Activated CD4-positive, alpha-beta T cell treated with anti-CD3 and anti-CD28 coated beads for 36 hours (primary cell): ENCODE measurements around the gene MVP. TPM values are rescaled to one million over a fixed set of nuclear protein-coding genes. Genes with fewer than 3 reads are reported as not detected.
"Not testable (repeated sequence)": the region's sequence is repeated elsewhere in the genome, so short reads cannot be mapped to it uniquely, and the experiment has no call there.

Experiments used
- ATAC-seq: fragments of 200-7000 bp; cut with Tn5 transposase; one replicate; pipeline ENCODE4 v1.10.0; 2021; ENCODE audit warnings: mild to moderate bottlenecking, moderate library complexity
- CTCF ChIA-PET: fragments of 350-600 bp; sonication (Branson Sonifier 250); formaldehyde crosslinking; loops from one replicate; lab custom pipeline; 2021; ENCODE audit warnings: antibody characterized with exemption; lab: Charles Lee
- POLR2A ChIA-PET: fragments of 350-600 bp; sonication (Branson Sonifier 250); formaldehyde crosslinking; loops from one replicate; lab custom pipeline; 2021; ENCODE audit warnings: antibody characterized with exemption, inconsistent platforms; lab: Charles Lee
- DNase-seq: peaks from one replicate; pipeline ENCODE4 v3.0.0-alpha.2; 2020
- H3K27ac Mint-ChIP-seq: one replicate; pipeline ENCODE4 v1.8.0; 2021; ENCODE audit warnings: mixed read lengths
- H3K27me3 Mint-ChIP-seq: one replicate; pipeline ENCODE4 v1.8.0; 2021; ENCODE audit warnings: mixed read lengths
- H3K36me3 Mint-ChIP-seq: one replicate; pipeline ENCODE4 v1.8.0; 2021; ENCODE audit warnings: low read depth, mixed read lengths
- H3K4me1 Mint-ChIP-seq: one replicate; pipeline ENCODE4 v1.8.0; 2021; ENCODE audit warnings: mixed read lengths
- H3K4me3 Mint-ChIP-seq: one replicate; pipeline ENCODE4 v1.8.0; 2021; ENCODE audit warnings: mild to moderate bottlenecking, moderate library complexity, mixed read lengths
- H3K9me3 Mint-ChIP-seq: one replicate; pipeline ENCODE4 v1.8.0; 2021; ENCODE audit warnings: low read depth, mixed read lengths
- intact Hi-C, 2 experiments: fragments of 100-400 bp; cut with DNase I in 1 of 2; cut with micrococcal nuclease in 1 of 2; formaldehyde crosslinking; loops; one replicate each; pipeline versions ENCODE4 v1.14.2 to v1.15.1; 2022 to 2024; cut with DNase I, micrococcal nuclease
- total RNA-seq, 2 experiments: library from RNA; stranded (reverse); gene quantifications; one replicate each; pipeline ENCODE4 v1.2.3, GENCODE V29; 2021

Gene MVP
- total RNA-seq, 2 experiments from 2014 or later, result 86.2 to 101 TPM

GRCh38 chr16:29889372-29889771 is 69.1 kb downstream of the MVP start:
- ATAC-seq, intact Hi-C loops, H3K4me1 Mint-ChIP-seq, H3K9me3 Mint-ChIP-seq, POLR2A ChIA-PET, H3K4me3 Mint-ChIP-seq, DNase-seq, H3K27ac Mint-ChIP-seq, H3K27me3 Mint-ChIP-seq, H3K36me3 Mint-ChIP-seq: not testable (repeated sequence)
- CTCF ChIA-PET, result interaction anchor here (0.9 kb wide), 1 partner anchor 143 kb away, joined by 3 read pairs; no protein-coding TSS in a partner anchor

GRCh38 chr16:29891525-29892457 is 71.5 kb downstream of the MVP start:
- intact Hi-C loops, result no loop called here
- no peaks in the 10 kb centered on the region for H3K4me1 Mint-ChIP-seq
- CTCF ChIA-PET, result interaction anchor here (0.7 kb wide), 1 partner anchor 153 kb away, joined by 3 read pairs; no protein-coding TSS in a partner anchor
- DNase-seq (no peak), ATAC-seq (no peak)
- no peak overlapping the region for H3K27ac Mint-ChIP-seq
- H3K4me3 Mint-ChIP-seq, result no peak overlapping the region
- peaks cover 4% of the 10 kb centered on the region for H3K27me3 Mint-ChIP-seq
- no peaks in the 10 kb centered on the region for H3K9me3 Mint-ChIP-seq
- no peaks in the 10 kb centered on the region for H3K36me3 Mint-ChIP-seq
- POLR2A ChIA-PET, result no interaction called here

- POLR2A ChIA-PET, result no interaction called here
These were observed 72.2 kb downstream of the MVP start for GRCh38 chr16:29892458-29892813.

GRCh38 chr16:29893553-29893952 is 73.3 kb downstream of the MVP start:
- no peak for ATAC-seq
- CTCF ChIA-PET, result no interaction called here
- H3K9me3 Mint-ChIP-seq, result no peaks in the 10 kb centered on the region
- no peak overlapping the region for H3K4me3 Mint-ChIP-seq
- H3K27ac Mint-ChIP-seq, result no peak overlapping the region
- no peak for DNase-seq
- peaks cover 2% of the 10 kb centered on the region for H3K4me1 Mint-ChIP-seq
- POLR2A ChIA-PET, result no interaction called here
- H3K27me3 Mint-ChIP-seq, result peaks cover 18% of the 10 kb centered on the region
- no peaks in the 10 kb centered on the region for H3K36me3 Mint-ChIP-seq
- intact Hi-C loops, result no loop called here

More at GRCh38 chr16:29892458-29892813, 72.2 kb downstream of the MVP start:
- H3K27ac Mint-ChIP-seq, result no peak overlapping the region
- CTCF ChIA-PET, result no interaction called here
- no peaks in the 10 kb centered on the region for H3K36me3 Mint-ChIP-seq
- intact Hi-C loops, result no loop called here
- no peak overlapping the region for H3K4me3 Mint-ChIP-seq
- H3K27me3 Mint-ChIP-seq, result peaks cover 7% of the 10 kb centered on the region
- H3K9me3 Mint-ChIP-seq, result no peaks in the 10 kb centered on the region
- H3K4me1 Mint-ChIP-seq, result no peaks in the 10 kb centered on the region
- no peak for DNase-seq
- ATAC-seq, result no peak

GRCh38 chr16:29894352-29894751 is 74.1 kb downstream of the MVP start:
- DNase-seq, result no peak
- Mint-ChIP-seq H3K36me3 (no peaks in the 10 kb centered on the region), H3K9me3 (no peaks in the 10 kb centered on the region), H3K27ac (no peak overlapping the region), H3K4me1 (peaks cover 3% of the 10 kb centered on the region), H3K27me3 (peaks cover 21% of the 10 kb centered on the region), H3K4me3 (no peak overlapping the region)
- ChIA-PET CTCF (no interaction called here), POLR2A (no interaction called here)
- intact Hi-C loops, result no loop called here
- ATAC-seq, result no peak

- Mint-ChIP-seq H3K27ac (no peak overlapping the region), H3K4me1 (peaks cover 10% of the 10 kb centered on the region), H3K9me3 (no peaks in the 10 kb centered on the region), H3K27me3 (peaks cover 21% of the 10 kb centered on the region), H3K4me3 (no peak overlapping the region), H3K36me3 (no peaks in the 10 kb centered on the region)
- no peak for ATAC-seq
- POLR2A ChIA-PET, result no interaction called here
- intact Hi-C loops, result loop anchor here in 1 of 2 experiments (5.0 kb wide), 1 partner anchor 50 kb away; no protein-coding TSS in a partner anchor
- DNase-seq, result no peak
- CTCF ChIA-PET, result no interaction called here
These were observed 76.6 kb downstream of the MVP start for GRCh38 chr16:29896841-29897240.

- H3K27me3 Mint-ChIP-seq, result peaks cover 21% of the 10 kb centered on the region
- H3K27ac Mint-ChIP-seq, result no peak overlapping the region
- intact Hi-C loops, result loop anchor here in 1 of 2 experiments (5.0 kb wide), 1 partner anchor 50 kb away; no protein-coding TSS in a partner anchor
- no peaks in the 10 kb centered on the region for H3K36me3 Mint-ChIP-seq
- no peaks in the 10 kb centered on the region for H3K9me3 Mint-ChIP-seq
- peaks cover 10% of the 10 kb centered on the region for H3K4me1 Mint-ChIP-seq
- ATAC-seq (no peak), DNase-seq (no peak)
- ChIA-PET CTCF (no interaction called here), POLR2A (no interaction called here)
- H3K4me3 Mint-ChIP-seq, result no peak overlapping the region
These were observed 77.1 kb downstream of the MVP start for GRCh38 chr16:29897333-29897732.

Other genes starting within 250 kb of the MVP start
- 100 to 1,000 TPM; 103 to 127 TPM for gene SPN, start 157.2 kb upstream of the MVP start, total RNA-seq
- gene QPRT, start 141.3 kb upstream of the MVP start, total RNA-seq, result 1 to 10 TPM; 5.7 to 6.8 TPM
- 10 to 100 TPM; 21.3 to 22.0 TPM for gene C16orf54, start 74.5 kb upstream of the MVP start, total RNA-seq
- not detected for gene ZG16, start 42.2 kb upstream of the MVP start, total RNA-seq
- 100 to 1,000 TPM; 153 to 168 TPM for gene KIF22, start 29.7 kb upstream of the MVP start, total RNA-seq
- 100 to 1,000 TPM; 306 to 387 TPM for gene MAZ, start 13.9 kb upstream of the MVP start, total RNA-seq
- gene PRRT2, start 8.3 kb upstream of the MVP start, total RNA-seq, result under 1 TPM; 0.64 to 0.93 TPM
- 10 to 100 TPM; 20.6 to 25.6 TPM for gene PAGR1, start 4.3 kb upstream of the MVP start, total RNA-seq
- 10 to 100 TPM; 35.1 to 50.0 TPM for gene CDIPT, start 42.8 kb downstream of the MVP start, total RNA-seq
- gene SEZ6L2, start 79.1 kb downstream of the MVP start, total RNA-seq, result under 1 TPM; 0.27 to 0.42 TPM
- gene ASPHD1, start 80.0 kb downstream of the MVP start, total RNA-seq, result 1 to 10 TPM; 2.7 to 3.2 TPM
- 10 to 100 TPM; 30.4 to 33.4 TPM for gene KCTD13, start 105.8 kb downstream of the MVP start, total RNA-seq
- gene TMEM219, start 141.6 kb downstream of the MVP start, total RNA-seq, result 10 to 100 TPM; 34.6 to 42.5 TPM
- gene TAOK2, start 153.4 kb downstream of the MVP start, total RNA-seq, result 10 to 100 TPM; 24.1 to 24.4 TPM
- gene HIRIP3, start 175.2 kb downstream of the MVP start, total RNA-seq, result 10 to 100 TPM; 25.1 to 36.8 TPM
- 100 to 1,000 TPM in 1 of 2 experiments, 10 to 100 TPM in 1; 80.1 to 106 TPM for gene INO80E, start 175.8 kb downstream of the MVP start, total RNA-seq
- gene DOC2A, start 190.6 kb downstream of the MVP start, total RNA-seq, result 1 to 10 TPM in 1 of 2 experiments, under 1 TPM in 1; 0.69 to 1.3 TPM
- gene C16orf92, start 202.7 kb downstream of the MVP start, total RNA-seq, result not detected
- gene TLCD3B, start 210.8 kb downstream of the MVP start, total RNA-seq, result 1 to 10 TPM; 3.7 to 4.0 TPM
- gene ALDOA, start 245.3 kb downstream of the MVP start, total RNA-seq, result 1,000 to 10,000 TPM; 2,482 to 3,644 TPM